IMR-90 (cell line): ENCODE measurements around the gene PLA2G4E. TPM values are rescaled to one million over a fixed set of nuclear protein-coding genes. Genes with fewer than 3 reads are reported as not detected.

Experiments
- ATAC-seq: fragments of 200-7000 bp; cut with Tn5 transposase; 2 replicates; pipeline ENCODE4 v1.9.1; 2020; ENCODE audit warnings: low read depth, mild to moderate bottlenecking, moderate library complexity
- BruUV-seq: library from RNA; stranded (reverse); fragments of 400-500 nt; replicated peaks from 2 replicates; lab custom pipeline; 2021; lab: Mats Ljungman, UMichigan
- CTCF ChIA-PET: fragments of 300-600 bp; formaldehyde crosslinking; extraction: SDS; loops from one replicate; lab custom pipeline; 2021; ENCODE audit warnings: antibody characterized with exemption; lab: Yijun Ruan, JAX
- POLR2A ChIA-PET: fragments of 300-600 bp; sonication (Branson Sonifier 250); formaldehyde crosslinking; loops from one replicate; lab custom pipeline; 2022; ENCODE audit warnings: antibody characterized with exemption; ENCODE audit not compliant: unreplicated experiment; lab: Charles Lee
- DNase-seq: peaks from one replicate; pipeline ENCODE4 v3.0.0; 2013
- H2AFZ ChIP-seq: replicated peaks from 2 replicates; pipeline ENCODE3; 2013; ENCODE audit warnings: low read length, mild to moderate bottlenecking; ENCODE audit not compliant: poor library complexity
- H2AK5ac ChIP-seq: 2 replicates; pipeline ENCODE4 v1.6.1; 2013; ENCODE audit warnings: low read depth, low read length, inconsistent platforms
- H2AK9ac ChIP-seq: replicated peaks from 2 replicates; pipeline ENCODE3; 2013; ENCODE audit warnings: mild to moderate bottlenecking, low read depth, low read length, moderate library complexity; ENCODE audit not compliant: poor library complexity
- H2BK120ac ChIP-seq: 2 replicates; pipeline ENCODE4 v1.6.1; 2013; ENCODE audit warnings: low read depth, low read length, inconsistent platforms
- H2BK15ac ChIP-seq: 3 replicates; pipeline ENCODE4 v1.6.1; 2013; ENCODE audit warnings: low read depth, low read length, inconsistent platforms
- H2BK20ac ChIP-seq: 2 replicates; pipeline ENCODE4 v1.6.1; 2013; ENCODE audit warnings: low read depth, mild to moderate bottlenecking, inconsistent platforms, low read length, moderate library complexity
- H2BK5ac ChIP-seq: 2 replicates; pipeline ENCODE4 v1.6.1; 2013; ENCODE audit warnings: mild to moderate bottlenecking, low read depth, low read length, inconsistent platforms; ENCODE audit not compliant: poor library complexity, severe bottlenecking
- H3K14ac ChIP-seq: replicated peaks from 2 replicates; pipeline ENCODE4 v1.6.1; 2013; ENCODE audit warnings: low read depth, low read length, inconsistent platforms
- H3K18ac ChIP-seq: 2 replicates; pipeline ENCODE4 v1.6.1; 2013; ENCODE audit warnings: low read depth, low read length, control low read depth
- H3K23ac ChIP-seq: 2 replicates; pipeline ENCODE4 v1.6.1; 2013; ENCODE audit warnings: low read depth, low read length, inconsistent platforms
- H3K27ac ChIP-seq: 2 replicates; pipeline ENCODE4 v1.5.1; 2013; ENCODE audit warnings: mild to moderate bottlenecking, control low read depth, low read length; ENCODE audit not compliant: insufficient read depth
- H3K27me3 ChIP-seq: 2 replicates; pipeline ENCODE4 v1.6.1; 2013; ENCODE audit warnings: low read length; ENCODE audit not compliant: control insufficient read depth, insufficient read depth
- H3K36me3 ChIP-seq: 2 replicates; pipeline ENCODE4 v1.6.1; 2013; ENCODE audit warnings: low read length, mixed read lengths; ENCODE audit not compliant: control insufficient read depth, insufficient read depth
- H3K4ac ChIP-seq: 2 replicates; pipeline ENCODE4 v1.6.1; 2013; ENCODE audit warnings: low read depth, low read length, inconsistent platforms
- H3K4me1 ChIP-seq: 2 replicates; pipeline ENCODE4 v1.6.1; 2013; ENCODE audit warnings: low read length, mixed read lengths; ENCODE audit not compliant: control insufficient read depth, insufficient read depth
- H3K4me2 ChIP-seq: 2 replicates; pipeline ENCODE4 v1.6.1; 2013; ENCODE audit warnings: low read depth, mild to moderate bottlenecking, control low read depth, low read length, moderate library complexity
- H3K4me3 ChIP-seq: 2 replicates; pipeline ENCODE4 v1.5.1; 2013; ENCODE audit warnings: low read depth, mild to moderate bottlenecking, control low read depth, low read length, moderate library complexity; ENCODE audit not compliant: insufficient read depth
- H3K56ac ChIP-seq: 2 replicates; pipeline ENCODE4 v1.6.1; 2013; ENCODE audit warnings: low read length, inconsistent platforms; ENCODE audit not compliant: insufficient read depth; ENCODE audit errors: extremely low read depth
- H3K79me1 ChIP-seq, 2 experiments: 2 replicates each; pipeline ENCODE4 v1.6.1; 2013; ENCODE audit warnings: low read length in 2 of 2, inconsistent platforms in 1 of 2, low read depth in 1 of 2
- H3K9ac ChIP-seq: 2 replicates; pipeline ENCODE4 v1.6.1; 2013; ENCODE audit warnings: low read depth, low read length, control low read depth
- H3K9me1 ChIP-seq: 2 replicates; pipeline ENCODE4 v1.6.1; 2013; ENCODE audit warnings: low read length, inconsistent platforms; ENCODE audit not compliant: insufficient read depth
- H3K9me3 ChIP-seq: 2 replicates; pipeline ENCODE4 v1.6.1; 2013; ENCODE audit warnings: low read length; ENCODE audit not compliant: control insufficient read depth, insufficient read depth
- H4K20me1 ChIP-seq: 2 replicates; pipeline ENCODE4 v1.6.1; 2013; ENCODE audit warnings: low read length, inconsistent platforms; ENCODE audit not compliant: insufficient read depth
- H4K5ac ChIP-seq: 2 replicates; pipeline ENCODE4 v1.6.1; 2013; ENCODE audit warnings: mild to moderate bottlenecking, low read depth, low read length, control low read depth
- H4K8ac ChIP-seq, 2 experiments: 2 replicates each; pipeline ENCODE4 v1.6.1; 2013; ENCODE audit warnings: low read depth in 2 of 2, low read length in 2 of 2, control low read depth in 1 of 2, inconsistent platforms in 1 of 2
- H4K91ac ChIP-seq: 2 replicates; pipeline ENCODE4 v1.6.1; 2013; ENCODE audit warnings: low read depth, low read length, inconsistent platforms; ENCODE audit not compliant: insufficient read depth
- NFE2L2 ChIP-seq: fragments of 150-350 bp; IDR thresholded peaks from 2 replicates; pipeline ENCODE4 v1.6.1; 2016; ENCODE audit warnings: low read depth, mild to moderate bottlenecking, low read length
- POLR2A ChIP-seq: IDR thresholded peaks from 2 replicates; pipeline ENCODE4 v1.6.1; 2012; ENCODE audit warnings: mild to moderate bottlenecking, low read depth, low read length
- RCOR1 ChIP-seq: IDR thresholded peaks from 2 replicates; pipeline ENCODE4 v1.6.1; 2012; ENCODE audit warnings: mild to moderate bottlenecking, low read length, improper control_type of control experiment; ENCODE audit not compliant: insufficient replicate concordance
- WGBS, 2 experiments: methylation state at CpG; one replicate each; pipeline versions ENCODE4 v1.1.5 to v1.1.7; 2013; ENCODE audit warnings: missing lambda C conversion rate in 2 of 2; ENCODE audit not compliant: insufficient read length in 1 of 2; ENCODE audit errors: extremely low coverage in 2 of 2; 5-methylcytosine and 5-hydroxymethylcytosine counted together
- dilution Hi-C: fragments of 300-500 bp; cut with HindIII; formaldehyde crosslinking; loops from one replicate; pipeline ENCODE4 v1.14.3; 2018; ENCODE audit warnings: low sequenced_read_pairs; ENCODE audit not compliant: unreplicated experiment
- in situ Hi-C: fragments of 300-500 bp; cut with MboI; formaldehyde crosslinking; loops from 3 replicates; pipeline ENCODE4 v1.14.3; 2019; ENCODE audit warnings: low sequenced_read_pairs, inconsistent platforms, mixed read lengths
- intact Hi-C: fragments of 100-400 bp; cut with micrococcal nuclease; formaldehyde crosslinking; loops from 2 replicates; pipeline ENCODE4 v1.10.0; 2022
- polyA plus RNA-seq, 3 experiments: library from polyadenylated mRNA; depleted of rRNA; stranded (reverse); fragments of >200 nt; gene quantifications; 2 replicates each; pipeline ENCODE4 v1.2.3, GENCODE V29; 2012; ENCODE audit warnings: low replicate concordance in 1 of 3
- total RNA-seq: library from RNA; depleted of rRNA; stranded (reverse); fragments of >200 nt; gene quantifications from 2 replicates; pipeline ENCODE4 v1.2.3, GENCODE V29; 2012

Gene PLA2G4E
- total and polyA plus RNA-seq, 2 of the 4 experiments (the other 2 are of a cell fraction), result not detected

DNA sequence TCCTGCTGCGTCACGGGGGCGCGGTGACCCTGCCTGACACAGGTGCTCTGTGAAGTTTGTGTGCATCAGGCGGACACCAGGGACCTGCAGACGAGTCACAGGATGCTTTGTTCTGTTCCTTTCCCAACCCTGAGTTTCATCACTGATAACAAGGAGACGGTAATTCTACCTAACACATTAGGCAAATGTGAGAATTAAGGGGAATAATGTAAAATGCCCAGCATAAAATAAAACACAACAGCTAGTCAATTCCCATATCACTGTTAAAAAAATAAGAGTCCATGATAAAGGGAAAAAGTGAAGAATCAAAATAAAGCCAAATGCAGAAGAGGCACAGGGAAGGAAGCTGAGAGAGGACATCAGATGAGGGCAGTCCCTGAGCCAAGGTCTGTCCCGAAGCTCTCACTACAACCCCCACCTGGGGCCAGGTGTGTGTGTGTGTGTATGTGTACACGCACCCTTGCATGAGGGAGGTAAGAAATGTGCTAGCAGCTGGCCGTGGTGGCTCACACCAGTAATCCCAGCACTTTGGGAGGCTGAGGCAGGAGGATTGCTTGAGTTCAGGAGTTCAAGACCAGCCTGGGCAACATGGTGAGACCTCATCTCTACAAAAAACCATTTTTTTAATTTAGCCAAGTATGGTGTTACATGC lies 46.0 kb upstream of the PLA2G4E start:
- DNase-seq (no peak), ATAC-seq (no peak)
- in situ Hi-C loops (no loop called here), dilution Hi-C loops (no loop called here), intact Hi-C loops (loop anchor here (1.0 to 2.0 kb wide), 2 partner anchors 67 to 584 kb away; no protein-coding TSS in a partner anchor)
- Histone ChIP-seq H2BK15ac (no peak overlapping the region), H2AK5ac (no peak overlapping the region), H3K4me1 (0 out of 2 replicates have a peak, but pooled peaks cover 2% of the 10 kb centered on the region), H3K4me2 (no peak overlapping the region), H3K79me1 (no peaks in the 10 kb centered on the region), H3K36me3 (no peaks in the 10 kb centered on the region), H2BK20ac (no peak overlapping the region), H3K14ac (no peak overlapping the region), H3K27ac (no peak overlapping the region), H2AK9ac (no peak overlapping the region), H4K91ac (no peak overlapping the region), H4K8ac (no peak overlapping the region), H2AFZ (peak overlapping the region; percentile 24), H3K9me1 (no peaks in the 10 kb centered on the region), H3K9me3 (peaks cover 1% of the 10 kb centered on the region; the same call in 1 of the 2 replicates), H3K23ac (no peak overlapping the region), H3K56ac (no peak overlapping the region), H3K9ac (no peak overlapping the region), H2BK5ac (no peak overlapping the region), H4K20me1 (no peaks in the 10 kb centered on the region), H3K4ac (no peak overlapping the region), H3K18ac (no peak overlapping the region), H4K5ac (no peak overlapping the region), H2BK120ac (no peak overlapping the region), H3K4me3 (no peak overlapping the region), H3K27me3 (peaks cover 53% of the 10 kb centered on the region)
- no TSS peak for BruUV-seq
- TF ChIP-seq POLR2A (no peak), RCOR1 (no peak), NFE2L2 (no peak)
- WGBS, 2 experiments, result no CpG with 5 or more reads among the region's 10 CpGs
- CTCF ChIA-PET, result interaction anchor here (0.8 kb wide), 1 partner anchor 14 kb away, joined by 3 read pairs; no protein-coding TSS in a partner anchor
- POLR2A ChIA-PET, result no interaction called here
